GM12878 (cell line): ENCODE results near the gene CLK1. TPM values are rescaled to one million over a fixed set of nuclear protein-coding genes. Genes with fewer than 3 reads are reported as not detected.
A peak's percentile ranks its signal among the peaks of the same experiment; 100 is the strongest.

Experiments used
- ATF7 ChIP-seq: fragments of 450-650 bp; IDR thresholded peaks from 2 replicates; pipeline ENCODE4 v1.6.1; 2016; ENCODE audit warnings: low read depth, mild to moderate bottlenecking
- FOXM1 ChIP-seq: IDR thresholded peaks from 2 replicates; pipeline ENCODE4 v1.6.1; 2012; ENCODE audit warnings: low read depth, mild to moderate bottlenecking, inconsistent platforms, low read length, moderate library complexity
- GABPA ChIP-seq: IDR thresholded peaks from 2 replicates; pipeline ENCODE4 v1.6.1; 2014; ENCODE audit warnings: antibody characterized with exemption, low read depth, mild to moderate bottlenecking, inconsistent platforms
- HDAC2 ChIP-seq: fragments of 200-600 bp; sonication (generic); IDR thresholded peaks from 2 replicates; pipeline ENCODE4 v1.6.1; 2017
- HDGF ChIP-seq: fragments of 450-650 bp; IDR thresholded peaks from 2 replicates; pipeline ENCODE4 v1.6.1; 2016; ENCODE audit warnings: antibody characterized with exemption
- MYB ChIP-seq: fragments of 150-350 bp; IDR thresholded peaks from 2 replicates; pipeline ENCODE4 v1.6.1; 2014; ENCODE audit warnings: mild to moderate bottlenecking, low read depth, low read length, borderline replicate concordance
- POU2F2 ChIP-seq: IDR thresholded peaks from 3 replicates; pipeline ENCODE4 v1.6.1; 2011; ENCODE audit warnings: low read depth, mild to moderate bottlenecking, low read length, borderline replicate concordance
- RAD21 ChIP-seq: IDR thresholded peaks from 2 replicates; pipeline ENCODE4 v1.6.1; 2011; ENCODE audit warnings: mild to moderate bottlenecking, low read depth, low read length, moderate library complexity; ENCODE audit not compliant: insufficient read depth
- SMAD5 ChIP-seq: IDR thresholded peaks from 2 replicates; pipeline ENCODE4 v1.6.1; 2016; ENCODE audit warnings: antibody characterized with exemption, low read depth
- SMC3 ChIP-seq: IDR thresholded peaks from 2 replicates; pipeline ENCODE4 v1.6.1; 2011; ENCODE audit warnings: low read length, improper control_type of control experiment, borderline replicate concordance
- TARDBP ChIP-seq: IDR thresholded peaks from 2 replicates; pipeline ENCODE4 v1.6.1; 2016; ENCODE audit warnings: borderline replicate concordance
- YY1 ChIP-seq: IDR thresholded peaks from 2 replicates; pipeline ENCODE4 v1.6.1; 2011; ENCODE audit warnings: low read depth, mild to moderate bottlenecking, low read length
- ZNF207 ChIP-seq: fragments of 450-650 bp; IDR thresholded peaks from 2 replicates; pipeline ENCODE4 v1.6.1; 2014; ENCODE audit warnings: antibody characterized with exemption, mild to moderate bottlenecking, borderline replicate concordance
- ZNF217 ChIP-seq: fragments of 450-650 bp; IDR thresholded peaks from 2 replicates; pipeline ENCODE4 v1.6.1; 2017; ENCODE audit warnings: antibody characterized with exemption, mild to moderate bottlenecking
- ZNF384 ChIP-seq: IDR thresholded peaks from 2 replicates; pipeline ENCODE4 v1.6.1; 2012; ENCODE audit warnings: low read depth, mild to moderate bottlenecking, low read length, improper control_type of control experiment, borderline replicate concordance
- polyA plus RNA-seq, 11 experiments: library from polyadenylated mRNA; depleted of rRNA in 4 of 11; unstranded in 6 of 11; stranded (reverse) in 5 of 11; fragments of >200 nt; fragmentation: Nextera tagmentation in 4 of 11; fragmentation: Illumina TruSeq in 1 of 11; extraction: Ambion mirVana in 4 of 11; extraction: Trizol in 1 of 11; gene quantifications; 1 replicate in 1 of 11; 2 replicates in 10 of 11; pipeline versions ENCODE4 v1.2.1 to v1.2.3, GENCODE V29; 2011 to 2016; ENCODE audit warnings: inconsistent platforms in 2 of 11, missing spikeins in 2 of 11, low read depth in 1 of 11
- total RNA-seq, 4 experiments: library from RNA; depleted of rRNA in 3 of 4; stranded (reverse); fragments of >200 nt in 3 of 4; fragmentation: Illumina TruSeq in 1 of 4; extraction: Trizol in 1 of 4; gene quantifications; 2 replicates each; pipeline versions ENCODE4 v1.2.1 to v1.2.3, GENCODE V29; 2013 to 2021
- TF ChIP-seq, protein P1 (sequence below): fragments of 450-650 bp; IDR thresholded peaks from 2 replicates; pipeline ENCODE4 v1.6.1; 2018; ENCODE audit warnings: mild to moderate bottlenecking, low read depth, moderate library complexity; ENCODE audit not compliant: partially characterized antibody
- TF ChIP-seq, protein P2 (sequence below): fragments of 450-650 bp; IDR thresholded peaks from 2 replicates; pipeline ENCODE4 v1.6.1; 2017; ENCODE audit warnings: borderline replicate concordance
- TF ChIP-seq, protein P3 (sequence below): IDR thresholded peaks from 2 replicates; pipeline ENCODE4 v1.6.1; 2012; ENCODE audit warnings: improper control_type of control experiment, low read depth, low read length; ENCODE audit not compliant: insufficient replicate concordance
- TF ChIP-seq, protein P4 (sequence below), 3 experiments: IDR thresholded peaks in 2 of 3; conservative IDR thresholded peaks in 1 of 3; 2 replicates each; pipeline ENCODE4 v1.5.1; 2011; ENCODE audit warnings: low read depth in 3 of 3, low read length in 3 of 3, mild to moderate bottlenecking in 3 of 3, control low read depth in 2 of 3, moderate library complexity in 2 of 3, inconsistent platforms in 1 of 3, mixed read lengths in 1 of 3; ENCODE audit not compliant: control insufficient read depth in 2 of 3, insufficient read depth in 1 of 3; ENCODE audit errors: extremely low read depth in 1 of 3

CLK1 gene
- total and polyA plus RNA-seq, 10 of the 15 experiments (the other 5 are each of a cell fraction or from before 2014, with no cell fraction given) = 61.2 to 221 (median 80.1) TPM

DNA sequence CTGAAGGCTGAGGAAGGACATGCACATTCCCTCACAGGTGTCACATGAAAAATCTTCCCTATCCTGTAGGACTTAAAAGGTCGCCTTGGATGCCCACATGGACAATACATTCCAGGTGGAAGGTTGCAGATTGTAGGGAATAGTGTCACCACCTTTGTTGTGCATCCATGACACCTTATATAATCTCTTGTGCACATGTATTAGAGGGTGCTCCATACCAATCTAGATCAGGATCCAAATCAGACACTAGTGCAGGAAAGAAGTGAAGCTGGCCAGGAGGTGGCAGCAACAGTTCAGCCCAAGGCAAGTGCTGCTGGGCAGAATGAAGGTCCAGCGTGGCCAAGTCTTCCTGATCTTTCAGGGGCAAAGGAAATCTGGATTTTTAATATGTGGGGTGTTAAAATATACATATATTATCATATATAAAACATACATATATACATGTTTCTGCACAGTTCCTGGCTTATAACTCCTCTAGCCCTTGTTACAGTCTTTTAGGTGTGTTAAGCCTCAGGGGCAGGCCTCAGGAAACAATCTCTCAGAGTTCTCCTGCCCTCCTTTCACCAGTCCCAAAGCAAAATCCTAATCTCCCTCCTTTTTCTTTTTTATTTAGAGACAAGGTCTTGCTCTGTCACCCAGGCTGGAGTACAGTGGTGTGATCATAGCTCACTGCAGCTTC lies 41.3 kb upstream of the CLK1 start (continued):
- TF ChIP-seq, protein P1, sequence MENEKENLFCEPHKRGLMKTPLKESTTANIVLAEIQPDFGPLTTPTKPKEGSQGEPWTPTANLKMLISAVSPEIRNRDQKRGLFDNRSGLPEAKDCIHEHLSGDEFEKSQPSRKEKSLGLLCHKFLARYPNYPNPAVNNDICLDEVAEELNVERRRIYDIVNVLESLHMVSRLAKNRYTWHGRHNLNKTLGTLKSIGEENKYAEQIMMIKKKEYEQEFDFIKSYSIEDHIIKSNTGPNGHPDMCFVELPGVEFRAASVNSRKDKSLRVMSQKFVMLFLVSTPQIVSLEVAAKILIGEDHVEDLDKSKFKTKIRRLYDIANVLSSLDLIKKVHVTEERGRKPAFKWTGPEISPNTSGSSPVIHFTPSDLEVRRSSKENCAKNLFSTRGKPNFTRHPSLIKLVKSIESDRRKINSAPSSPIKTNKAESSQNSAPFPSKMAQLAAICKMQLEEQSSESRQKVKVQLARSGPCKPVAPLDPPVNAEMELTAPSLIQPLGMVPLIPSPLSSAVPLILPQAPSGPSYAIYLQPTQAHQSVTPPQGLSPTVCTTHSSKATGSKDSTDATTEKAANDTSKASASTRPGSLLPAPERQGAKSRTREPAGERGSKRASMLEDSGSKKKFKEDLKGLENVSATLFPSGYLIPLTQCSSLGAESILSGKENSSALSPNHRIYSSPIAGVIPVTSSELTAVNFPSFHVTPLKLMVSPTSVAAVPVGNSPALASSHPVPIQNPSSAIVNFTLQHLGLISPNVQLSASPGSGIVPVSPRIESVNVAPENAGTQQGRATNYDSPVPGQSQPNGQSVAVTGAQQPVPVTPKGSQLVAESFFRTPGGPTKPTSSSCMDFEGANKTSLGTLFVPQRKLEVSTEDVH = no peak
- peak; percentile 82 for TF ChIP-seq SMC3
- no peak for TF ChIP-seq ZNF207
- TF ChIP-seq RAD21 = peak; percentile 89
- TF ChIP-seq YY1 = 0 out of 2 replicates have a peak, but pooled peaks have one; percentile 19
- no peak for TF ChIP-seq SMAD5
- TF ChIP-seq, protein P2, sequence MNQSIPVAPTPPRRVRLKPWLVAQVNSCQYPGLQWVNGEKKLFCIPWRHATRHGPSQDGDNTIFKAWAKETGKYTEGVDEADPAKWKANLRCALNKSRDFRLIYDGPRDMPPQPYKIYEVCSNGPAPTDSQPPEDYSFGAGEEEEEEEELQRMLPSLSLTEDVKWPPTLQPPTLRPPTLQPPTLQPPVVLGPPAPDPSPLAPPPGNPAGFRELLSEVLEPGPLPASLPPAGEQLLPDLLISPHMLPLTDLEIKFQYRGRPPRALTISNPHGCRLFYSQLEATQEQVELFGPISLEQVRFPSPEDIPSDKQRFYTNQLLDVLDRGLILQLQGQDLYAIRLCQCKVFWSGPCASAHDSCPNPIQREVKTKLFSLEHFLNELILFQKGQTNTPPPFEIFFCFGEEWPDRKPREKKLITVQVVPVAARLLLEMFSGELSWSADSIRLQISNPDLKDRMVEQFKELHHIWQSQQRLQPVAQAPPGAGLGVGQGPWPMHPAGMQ = no peak
- TF ChIP-seq GABPA = no peak
- no peak for TF ChIP-seq FOXM1
- 0 out of 3 replicates have a peak, but pooled peaks have one; percentile 19 for TF ChIP-seq POU2F2
- 0 out of 2 replicates have a peak, but pooled peaks have one; percentile 31 for TF ChIP-seq HDGF
- TF ChIP-seq HDAC2 = no peak
- TF ChIP-seq ZNF217 = no peak
- no peak for TF ChIP-seq ATF7
- no peak for TF ChIP-seq TARDBP
- TF ChIP-seq MYB = no peak
- no peak for TF ChIP-seq ZNF384
- TF ChIP-seq, protein P3, sequence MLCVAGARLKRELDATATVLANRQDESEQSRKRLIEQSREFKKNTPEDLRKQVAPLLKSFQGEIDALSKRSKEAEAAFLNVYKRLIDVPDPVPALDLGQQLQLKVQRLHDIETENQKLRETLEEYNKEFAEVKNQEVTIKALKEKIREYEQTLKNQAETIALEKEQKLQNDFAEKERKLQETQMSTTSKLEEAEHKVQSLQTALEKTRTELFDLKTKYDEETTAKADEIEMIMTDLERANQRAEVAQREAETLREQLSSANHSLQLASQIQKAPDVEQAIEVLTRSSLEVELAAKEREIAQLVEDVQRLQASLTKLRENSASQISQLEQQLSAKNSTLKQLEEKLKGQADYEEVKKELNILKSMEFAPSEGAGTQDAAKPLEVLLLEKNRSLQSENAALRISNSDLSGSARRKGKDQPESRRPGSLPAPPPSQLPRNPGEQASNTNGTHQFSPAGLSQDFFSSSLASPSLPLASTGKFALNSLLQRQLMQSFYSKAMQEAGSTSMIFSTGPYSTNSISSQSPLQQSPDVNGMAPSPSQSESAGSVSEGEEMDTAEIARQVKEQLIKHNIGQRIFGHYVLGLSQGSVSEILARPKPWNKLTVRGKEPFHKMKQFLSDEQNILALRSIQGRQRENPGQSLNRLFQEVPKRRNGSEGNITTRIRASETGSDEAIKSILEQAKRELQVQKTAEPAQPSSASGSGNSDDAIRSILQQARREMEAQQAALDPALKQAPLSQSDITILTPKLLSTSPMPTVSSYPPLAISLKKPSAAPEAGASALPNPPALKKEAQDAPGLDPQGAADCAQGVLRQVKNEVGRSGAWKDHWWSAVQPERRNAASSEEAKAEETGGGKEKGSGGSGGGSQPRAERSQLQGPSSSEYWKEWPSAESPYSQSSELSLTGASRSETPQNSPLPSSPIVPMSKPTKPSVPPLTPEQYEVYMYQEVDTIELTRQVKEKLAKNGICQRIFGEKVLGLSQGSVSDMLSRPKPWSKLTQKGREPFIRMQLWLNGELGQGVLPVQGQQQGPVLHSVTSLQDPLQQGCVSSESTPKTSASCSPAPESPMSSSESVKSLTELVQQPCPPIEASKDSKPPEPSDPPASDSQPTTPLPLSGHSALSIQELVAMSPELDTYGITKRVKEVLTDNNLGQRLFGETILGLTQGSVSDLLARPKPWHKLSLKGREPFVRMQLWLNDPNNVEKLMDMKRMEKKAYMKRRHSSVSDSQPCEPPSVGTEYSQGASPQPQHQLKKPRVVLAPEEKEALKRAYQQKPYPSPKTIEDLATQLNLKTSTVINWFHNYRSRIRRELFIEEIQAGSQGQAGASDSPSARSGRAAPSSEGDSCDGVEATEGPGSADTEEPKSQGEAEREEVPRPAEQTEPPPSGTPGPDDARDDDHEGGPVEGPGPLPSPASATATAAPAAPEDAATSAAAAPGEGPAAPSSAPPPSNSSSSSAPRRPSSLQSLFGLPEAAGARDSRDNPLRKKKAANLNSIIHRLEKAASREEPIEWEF = no peak
- TF ChIP-seq, protein P4, sequence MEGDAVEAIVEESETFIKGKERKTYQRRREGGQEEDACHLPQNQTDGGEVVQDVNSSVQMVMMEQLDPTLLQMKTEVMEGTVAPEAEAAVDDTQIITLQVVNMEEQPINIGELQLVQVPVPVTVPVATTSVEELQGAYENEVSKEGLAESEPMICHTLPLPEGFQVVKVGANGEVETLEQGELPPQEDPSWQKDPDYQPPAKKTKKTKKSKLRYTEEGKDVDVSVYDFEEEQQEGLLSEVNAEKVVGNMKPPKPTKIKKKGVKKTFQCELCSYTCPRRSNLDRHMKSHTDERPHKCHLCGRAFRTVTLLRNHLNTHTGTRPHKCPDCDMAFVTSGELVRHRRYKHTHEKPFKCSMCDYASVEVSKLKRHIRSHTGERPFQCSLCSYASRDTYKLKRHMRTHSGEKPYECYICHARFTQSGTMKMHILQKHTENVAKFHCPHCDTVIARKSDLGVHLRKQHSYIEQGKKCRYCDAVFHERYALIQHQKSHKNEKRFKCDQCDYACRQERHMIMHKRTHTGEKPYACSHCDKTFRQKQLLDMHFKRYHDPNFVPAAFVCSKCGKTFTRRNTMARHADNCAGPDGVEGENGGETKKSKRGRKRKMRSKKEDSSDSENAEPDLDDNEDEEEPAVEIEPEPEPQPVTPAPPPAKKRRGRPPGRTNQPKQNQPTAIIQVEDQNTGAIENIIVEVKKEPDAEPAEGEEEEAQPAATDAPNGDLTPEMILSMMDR (IDR thresholded peaks at IDR 0.05 in 2 of 3, conservative IDR thresholded peaks at IDR 0.05 in 1 of 3; ENCODE audit: control insufficient read depth in 2 of 3, extremely low read depth in 1 of 3, insufficient read depth in 1 of 3, low read depth in 3 of 3, low read length in 3 of 3) = peak; percentile 69 to 89 (median 76)
